HG02981 (cell line): ENCODE measurements around the gene CADM2.
"Not testable (repeated sequence)": the region's sequence is repeated elsewhere in the genome, so short reads cannot be mapped to it uniquely, and the experiment has no call there.

Experiments used
- ATAC-seq: cut with Tn5 transposase; IDR thresholded peaks from one replicate; pipeline ENCODE4 v1.9.1; 2021; ENCODE audit warnings: mild to moderate bottlenecking, moderate library complexity; ENCODE audit not compliant: unreplicated experiment

CADM2 gene

GRCh38 chr3:84958495-84959469 lies at the start of gene CADM2:
CADM2 (plus strand) TSS chr3:84958989.
- ATAC-seq: peak; percentile 96

- ATAC-seq: not testable (repeated sequence)
Measured at GRCh38 chr3:84918592-84918991, 40.2 kb upstream of the CADM2 start.

GRCh38 chr3:84922682-84923081 lies 36.1 kb upstream of the CADM2 start:
- ATAC-seq: no peak

GRCh38 chr3:84925571-84925970 lies 33.2 kb upstream of the CADM2 start:
- no peak for ATAC-seq

GRCh38 chr3:84943379-84943778 lies 15.4 kb upstream of the CADM2 start:
- ATAC-seq: no peak

- ATAC-seq: no peak
Measured at GRCh38 chr3:84946240-84946639, 12.5 kb upstream of the CADM2 start.

- no peak for ATAC-seq
Measured at GRCh38 chr3:84959470-84960271, 882 bp downstream of the CADM2 start.

- ATAC-seq: no peak
Measured at GRCh38 chr3:84960581-84960980, 1.8 kb downstream of the CADM2 start.

- no peak for ATAC-seq
Measured at GRCh38 chr3:84961011-84961410, 2.2 kb downstream of the CADM2 start.

- ATAC-seq: no peak
Measured at GRCh38 chr3:84961521-84962255, 2.9 kb downstream of the CADM2 start.

- no peak for ATAC-seq
Measured at GRCh38 chr3:84962415-84962814, 3.6 kb downstream of the CADM2 start.

GRCh38 chr3:84963137-84963536 lies 4.3 kb downstream of the CADM2 start:
- ATAC-seq: no peak

GRCh38 chr3:84965141-84965540 lies 6.4 kb downstream of the CADM2 start:
- ATAC-seq: no peak

- ATAC-seq: no peak
Measured at GRCh38 chr3:84967767-84968581, 9.2 kb downstream of the CADM2 start.

GRCh38 chr3:84968701-84969235 lies 10.0 kb downstream of the CADM2 start:
- ATAC-seq: no peak

- ATAC-seq: no peak
Measured at GRCh38 chr3:84974347-84974746, 15.6 kb downstream of the CADM2 start.

- ATAC-seq: no peak
Measured at GRCh38 chr3:84977021-84977420, 18.2 kb downstream of the CADM2 start.

- ATAC-seq: no peak
Measured at GRCh38 chr3:84978843-84979242, 20.1 kb downstream of the CADM2 start.

- no peak for ATAC-seq
Measured at GRCh38 chr3:84980011-84980410, 21.2 kb downstream of the CADM2 start.

- ATAC-seq: no peak
Measured at GRCh38 chr3:84980456-84980855, 21.7 kb downstream of the CADM2 start.
